Transverse colon (tissue), 4 donors: ENCODE measurements around the gene TRAF3. TPM values are rescaled to one million over a fixed set of nuclear protein-coding genes. Genes with fewer than 3 reads are reported as not detected.

Experiments used
- DNase-seq: peaks from one replicate; pipeline ENCODE4 v3.0.0-alpha.2; 2019
- H3K27ac ChIP-seq, 4 donors: fragments of 200-600 bp; sonication (generic); 2 replicates each; pipeline ENCODE4 v1.5.1; 2016 to 2018; ENCODE audit warnings: inconsistent platforms in 4 of 4
- H3K27me3 ChIP-seq: fragments of 200-600 bp; sonication (generic); 2 replicates; pipeline ENCODE4 v1.5.1; 2017; ENCODE audit warnings: inconsistent platforms
- H3K36me3 ChIP-seq, 4 donors: fragments of 200-600 bp; sonication (generic); 2 replicates each; pipeline ENCODE4 v1.5.1; 2017 to 2019; ENCODE audit warnings: inconsistent platforms in 4 of 4
- H3K4me1 ChIP-seq, 4 donors: fragments of 200-600 bp; sonication (generic); 2 replicates each; pipeline ENCODE4 v1.5.1; 2017 to 2020; ENCODE audit warnings: inconsistent platforms in 4 of 4
- H3K4me3 ChIP-seq, 4 donors: fragments of 200-600 bp; sonication (generic); 1 replicate in 1 of 4; 2 replicates in 3 of 4; pipeline versions ENCODE4 v1.5.1 to v1.6.1; 2017 to 2019; ENCODE audit warnings: inconsistent platforms in 4 of 4
- H3K9me3 ChIP-seq, 2 donors: fragments of 200-600 bp; sonication (generic); 2 replicates each; pipeline ENCODE4 v1.5.1; 2017 to 2019; ENCODE audit warnings: inconsistent platforms in 2 of 2
- EP300 ChIP-seq: sonication (generic); formaldehyde crosslinking; IDR thresholded peaks from one replicate; pipeline ENCODE4 v1.6.1; 2017; ENCODE audit warnings: antibody characterized with exemption, low read depth
- POLR2A ChIP-seq: fragments of 450-650 bp; IDR thresholded peaks from one replicate; pipeline ENCODE4 v1.6.1; 2016; ENCODE audit warnings: antibody characterized with exemption, mild to moderate bottlenecking, moderate library complexity
- POLR2AphosphoS5 ChIP-seq, 3 donors: sonication (generic); formaldehyde crosslinking; IDR thresholded peaks; one replicate each; pipeline ENCODE4 v1.6.1; 2016; ENCODE audit warnings: antibody characterized with exemption in 3 of 3
- WGBS, 2 donors: methylation state at CpG; one replicate each; pipeline ENCODE4 v1.1.5; 2018; ENCODE audit warnings: low coverage in 1 of 2; 5-methylcytosine and 5-hydroxymethylcytosine counted together
- in situ Hi-C, 4 donors: fragments of 200-750 bp; cut with MboI; loops; one replicate each; pipeline versions ENCODE4 v1.15.0 to v1.15.1; 2017; ENCODE audit warnings: low sequenced_read_pairs in 3 of 4, low pct_ligation_motif_present in 1 of 4, low pct_unique_long_range_greater_than_20kb in 1 of 4
- intact Hi-C: fragments of 100-400 bp; cut with DNase I; formaldehyde crosslinking; loops from one replicate; pipeline ENCODE4 v1.15.1; 2023; ENCODE audit warnings: low total_unique reads
- total RNA-seq, 4 donors: library from RNA; depleted of rRNA; stranded (reverse); fragments of >200 nt; gene quantifications; one replicate each; pipeline ENCODE4 v1.1.0, GENCODE V29; 2016
- TF ChIP-seq, protein P1 (sequence below), 5 experiments: fragments of 200-600 bp in 3 of 5; fragments of 450-650 bp in 2 of 5; sonication (generic) in 3 of 5; IDR thresholded peaks; 1 replicate in 2 of 5; 2 replicates in 3 of 5; pipeline ENCODE4 v1.5.1; 2016 to 2017; ENCODE audit warnings: antibody characterized with exemption in 5 of 5, inconsistent platforms in 3 of 5, mild to moderate bottlenecking in 2 of 5, moderate library complexity in 1 of 5

Gene TRAF3
- total RNA-seq, 4 donors from 2014 or later, result 18.7 to 28.9 (median 25.0) TPM

DNA sequence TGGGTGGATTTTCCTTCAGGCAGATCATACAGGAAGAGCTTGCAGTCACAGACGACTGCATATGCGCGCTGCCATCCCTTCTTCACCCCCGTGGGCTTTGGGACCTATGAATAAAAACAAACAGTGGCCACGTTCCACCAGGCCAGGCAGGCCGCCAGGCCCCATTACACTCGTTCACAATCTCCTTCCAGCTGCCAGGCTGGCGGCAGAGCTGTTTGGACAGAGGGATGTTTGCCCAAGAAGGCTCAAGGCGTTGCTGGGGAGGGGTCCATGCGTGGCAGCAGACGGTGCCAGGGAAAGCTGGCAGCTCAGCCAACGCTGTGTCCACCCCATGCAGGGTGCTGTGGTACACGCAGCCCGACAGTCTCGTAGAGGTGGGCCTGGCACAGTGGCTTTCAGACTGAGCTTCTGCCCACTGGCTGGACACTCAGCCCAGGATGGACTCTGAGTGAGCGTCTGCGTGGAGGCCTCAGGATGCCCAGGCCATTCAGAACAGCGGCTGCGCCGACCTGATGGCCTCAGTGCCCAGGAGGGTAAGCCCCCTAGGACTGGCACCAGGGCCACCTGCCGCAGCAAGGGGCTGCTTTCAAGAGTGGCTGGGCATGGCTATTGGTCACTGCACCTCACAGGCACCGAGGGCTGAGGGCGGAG lies 172.7 kb downstream of the TRAF3 start:
- Histone ChIP-seq H3K9me3 (no peaks in the 10 kb centered on the region), H3K4me1 (peaks cover 0 to 7% (median 2%) of the 10 kb centered on the region in 4 donors), H3K27me3 (no peaks in the 10 kb centered on the region), H3K27ac (peak overlapping the region in 1 of 4 donors; percentile 11), H3K4me3 (no peak overlapping the region), H3K36me3 (peaks cover 0 to 67% (median 18%) of the 10 kb centered on the region in 4 donors)
- no peak for TF ChIP-seq POLR2AphosphoS5 (IDR thresholded peaks at IDR 0.05)
- TF ChIP-seq POLR2A, result no peak
- TF ChIP-seq, protein P1, sequence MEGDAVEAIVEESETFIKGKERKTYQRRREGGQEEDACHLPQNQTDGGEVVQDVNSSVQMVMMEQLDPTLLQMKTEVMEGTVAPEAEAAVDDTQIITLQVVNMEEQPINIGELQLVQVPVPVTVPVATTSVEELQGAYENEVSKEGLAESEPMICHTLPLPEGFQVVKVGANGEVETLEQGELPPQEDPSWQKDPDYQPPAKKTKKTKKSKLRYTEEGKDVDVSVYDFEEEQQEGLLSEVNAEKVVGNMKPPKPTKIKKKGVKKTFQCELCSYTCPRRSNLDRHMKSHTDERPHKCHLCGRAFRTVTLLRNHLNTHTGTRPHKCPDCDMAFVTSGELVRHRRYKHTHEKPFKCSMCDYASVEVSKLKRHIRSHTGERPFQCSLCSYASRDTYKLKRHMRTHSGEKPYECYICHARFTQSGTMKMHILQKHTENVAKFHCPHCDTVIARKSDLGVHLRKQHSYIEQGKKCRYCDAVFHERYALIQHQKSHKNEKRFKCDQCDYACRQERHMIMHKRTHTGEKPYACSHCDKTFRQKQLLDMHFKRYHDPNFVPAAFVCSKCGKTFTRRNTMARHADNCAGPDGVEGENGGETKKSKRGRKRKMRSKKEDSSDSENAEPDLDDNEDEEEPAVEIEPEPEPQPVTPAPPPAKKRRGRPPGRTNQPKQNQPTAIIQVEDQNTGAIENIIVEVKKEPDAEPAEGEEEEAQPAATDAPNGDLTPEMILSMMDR (IDR thresholded peaks at IDR 0.05), result no peak
- no peak for TF ChIP-seq EP300
- WGBS, 2 donors, result 48 to 65% methylated on average over 5 to 14 of the region's 23 CpGs
- no peak for DNase-seq
- in situ Hi-C loops (no loop called here), intact Hi-C loops (no loop called here)

DNA sequence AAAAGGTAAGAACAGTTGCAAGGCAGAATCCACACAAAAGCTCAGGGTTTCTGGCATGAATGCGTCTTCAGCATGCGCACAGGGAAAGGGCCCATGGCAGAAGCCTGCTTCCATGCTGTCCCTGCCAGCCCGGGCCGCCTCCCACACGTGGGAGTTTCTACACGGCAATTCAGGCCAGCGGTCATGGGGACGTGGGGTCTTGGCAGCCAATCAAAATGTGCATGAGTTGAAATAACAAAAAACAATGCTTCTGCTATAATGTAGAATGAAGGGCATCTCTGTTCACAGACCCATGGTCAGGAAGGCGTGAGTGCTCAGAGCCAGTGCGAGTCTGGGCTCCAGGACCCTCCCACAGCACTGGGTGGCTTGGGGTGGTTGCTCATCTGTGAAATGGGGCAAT lies 173.8 kb downstream of the TRAF3 start:
- TF ChIP-seq POLR2A (no peak), EP300 (no peak), POLR2AphosphoS5 (IDR thresholded peaks at IDR 0.05) (no peak)
- TF ChIP-seq, protein P1 (IDR thresholded peaks at IDR 0.05), result no peak
- intact Hi-C loops, result no loop called here
- in situ Hi-C loops, result no loop called here

DNA sequence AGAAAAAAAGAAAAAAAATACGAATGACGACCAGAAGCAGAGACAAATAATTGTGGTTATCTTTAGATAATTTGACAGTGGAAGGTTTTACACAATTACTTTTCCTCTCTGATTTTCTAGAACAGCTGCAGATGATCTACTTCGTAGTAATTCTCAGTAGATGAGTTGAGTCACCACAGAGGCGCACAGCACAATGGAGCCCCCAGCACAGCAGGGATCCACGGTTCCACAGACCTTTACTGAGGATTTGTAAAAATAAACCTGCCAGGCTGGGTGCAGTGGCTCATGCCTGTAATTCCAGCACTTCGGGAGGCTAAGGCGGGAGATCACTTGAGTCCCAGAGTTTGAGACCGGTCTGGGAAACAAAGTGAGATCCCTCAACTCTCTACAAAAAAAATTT lies 174.6 kb downstream of the TRAF3 start:
- H3K9me3 ChIP-seq, result no peaks in the 10 kb centered on the region
- intact Hi-C loops, result no loop called here
- no peak overlapping the region for H3K4me3 ChIP-seq
- TF ChIP-seq POLR2A (no peak), EP300 (no peak), POLR2AphosphoS5 (IDR thresholded peaks at IDR 0.05) (no peak)
- TF ChIP-seq, protein P1 (IDR thresholded peaks at IDR 0.05), result no peak
- peaks cover 0 to 7% (median 2%) of the 10 kb centered on the region in 4 donors for H3K4me1 ChIP-seq
- DNase-seq, result no peak
- H3K27me3 ChIP-seq, result no peaks in the 10 kb centered on the region
- 75 to 79% methylated on average over 4 to 8 of the region's 8 CpGs for WGBS, 2 donors
- no peak overlapping the region for H3K27ac ChIP-seq
- H3K36me3 ChIP-seq, result peaks cover 0 to 56% (median 10%) of the 10 kb centered on the region in 4 donors
- in situ Hi-C loops, result no loop called here

More for the DNA sequence above, 173.8 kb downstream of the TRAF3 start:
- no peak for DNase-seq
- no peak overlapping the region for H3K27ac ChIP-seq
- H3K27me3 ChIP-seq, result no peaks in the 10 kb centered on the region
- peaks cover 0 to 56% (median 12%) of the 10 kb centered on the region in 4 donors for H3K36me3 ChIP-seq
- H3K9me3 ChIP-seq, result no peaks in the 10 kb centered on the region
- peaks cover 0 to 7% (median 2%) of the 10 kb centered on the region in 4 donors for H3K4me1 ChIP-seq
- WGBS, 2 donors, result 74 to 85% methylated on average over 6 to 10 of the region's 10 CpGs
- H3K4me3 ChIP-seq, result no peak overlapping the region

DNA sequence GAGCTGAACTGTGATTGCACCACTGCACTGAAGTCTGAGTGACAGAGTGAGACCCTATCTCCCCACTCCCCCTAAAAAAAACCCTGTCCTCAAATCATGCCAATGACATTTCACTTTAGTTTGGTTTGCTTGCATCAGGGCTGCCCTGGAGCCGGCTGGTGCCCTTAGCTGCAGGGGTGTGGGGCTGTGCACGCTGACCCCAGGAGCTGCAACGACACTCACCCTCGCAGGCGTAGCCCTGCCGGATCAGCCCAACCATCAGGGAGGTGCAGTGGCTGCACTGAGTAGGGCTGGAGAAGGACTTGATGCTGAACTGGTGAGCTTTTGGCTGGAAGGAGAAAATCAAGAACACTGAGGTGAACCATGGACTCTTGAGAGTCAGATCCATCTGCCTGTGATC lies 175.0 kb downstream of the TRAF3 start:
- in situ Hi-C loops, result no loop called here
- no peaks in the 10 kb centered on the region for H3K9me3 ChIP-seq
- DNase-seq, result no peak
- 91% methylated on average over 6 of the region's 6 CpGs; no CpG with 5 or more reads in 1 of the 2 donors for WGBS, 2 donors
- H3K27me3 ChIP-seq, result no peaks in the 10 kb centered on the region
- intact Hi-C loops, result no loop called here
- H3K36me3 ChIP-seq, result peaks cover 0 to 57% (median 8%) of the 10 kb centered on the region in 4 donors
- no peak for TF ChIP-seq POLR2A
- TF ChIP-seq, protein P1 (IDR thresholded peaks at IDR 0.05), result no peak
- no peak for TF ChIP-seq EP300
- no peak for TF ChIP-seq POLR2AphosphoS5 (IDR thresholded peaks at IDR 0.05)
- no peak overlapping the region for H3K4me3 ChIP-seq
- peaks cover 0 to 7% (median 2%) of the 10 kb centered on the region in 4 donors for H3K4me1 ChIP-seq
- H3K27ac ChIP-seq, result no peak overlapping the region
